ENCODE results near the gene SERPINB7. TPM values are rescaled to one million over a fixed set of nuclear protein-coding genes. Genes with fewer than 3 reads are reported as not detected.

The SERPINB7 gene
- total and polyA plus RNA-seq, 2 of the 8 experiments (the other 6 are each of a cell fraction or from before 2014, with no cell fraction given) = not detected

- WGBS, 2 experiments (ENCODE audit: extremely low coverage in 1 of 2, insufficient coverage in 1 of 2, insufficient read length in 1 of 2, insufficient replicate concordance in 2 of 2, low coverage in 1 of 2, low lambda C conversion rate in 2 of 2, missing lambda C conversion rate in 1 of 2) = 63% methylated on average over 3 of the region's 3 CpGs; no CpG with 5 or more reads in 1 of the 2 experiments
- H4K20me1 ChIP-seq (replicated peaks in 1 of 2; ENCODE audit: control insufficient read depth in 1 of 2, insufficient read depth in 2 of 2, low read length in 2 of 2) = no peaks in the 10 kb centered on the region
- H3K18ac ChIP-seq (ENCODE audit: extremely low read depth, low read length) = no peak overlapping the region
- H3K23me2 ChIP-seq (ENCODE audit: low read depth, low read length) = no peaks in the 10 kb centered on the region
- H3K4me3 ChIP-seq (ENCODE audit: extremely low read depth in 1 of 4, insufficient read depth in 2 of 4, low read depth in 3 of 4, low read length in 4 of 4) = no peak overlapping the region
- no peak overlapping the region for H2BK120ac ChIP-seq (replicated peaks; ENCODE audit: low read depth, low read length)
- no peaks in the 10 kb centered on the region for H3K27me3 ChIP-seq (replicated peaks in 1 of 4; ENCODE audit: control insufficient read depth in 3 of 4, extremely low read depth in 1 of 4, insufficient read depth in 3 of 4, low read length in 3 of 4)
- H3K23ac ChIP-seq (ENCODE audit: insufficient read length) = no peak overlapping the region
- H2BK15ac ChIP-seq (ENCODE audit: low read length) = no peak overlapping the region
- no peak overlapping the region for H3K9ac ChIP-seq (replicated peaks in 1 of 4; ENCODE audit: extremely low read depth in 1 of 4, low read depth in 3 of 4, low read length in 3 of 4)
- no peak overlapping the region for H4K91ac ChIP-seq (replicated peaks; ENCODE audit: insufficient read length, low read length)
- H2BK5ac ChIP-seq (ENCODE audit: low read depth, low read length) = no peak overlapping the region
- CTCF ChIA-PET (ENCODE audit: partially characterized antibody) = interaction anchor here (0.9 to 1.7 kb wide), 3 partner anchors 16 to 208 kb away, joined by 3 to 7 read pairs (median 3); no protein-coding TSS in a partner anchor
- H3K36me3 ChIP-seq (ENCODE audit: control insufficient read depth in 2 of 4, insufficient read depth in 4 of 4, low read length in 3 of 4) = no peaks in the 10 kb centered on the region
- no peaks in the 10 kb centered on the region for H3K79me2 ChIP-seq (ENCODE audit: control insufficient read depth in 1 of 2, insufficient read depth in 2 of 2, low read length in 2 of 2)
- no peak overlapping the region for H3K27ac ChIP-seq (ENCODE audit: low read depth, low read length)
- POLR2A ChIA-PET (ENCODE audit: partially characterized antibody) = no interaction called here
- H3K4ac ChIP-seq (replicated peaks; ENCODE audit: insufficient read length, low read depth, low read length) = no peak overlapping the region
- no peak overlapping the region for H3K14ac ChIP-seq (ENCODE audit: insufficient read length)
- H3K79me1 ChIP-seq (ENCODE audit: low read depth, low read length) = no peaks in the 10 kb centered on the region
- no peak overlapping the region for H2AK5ac ChIP-seq (ENCODE audit: low read depth, low read length)
- no peak overlapping the region for H2BK20ac ChIP-seq (ENCODE audit: low read length)
- no peak for FAIRE-seq
- H2AFZ ChIP-seq (ENCODE audit: low read length) = no peak overlapping the region; the same call in 1 of the 2 replicates
- H4K5ac ChIP-seq (ENCODE audit: insufficient read length, low read depth, low read length) = no peak overlapping the region
- no peak for TF ChIP-seq KDM5A (IDR thresholded peaks at IDR 0.05; ENCODE audit: low read length)
- TF ChIP-seq CBX5 (IDR thresholded peaks at IDR 0.05; ENCODE audit: low read depth, low read length) = no peak
- TF ChIP-seq ASH2L (IDR thresholded peaks at IDR 0.05; ENCODE audit: low read length) = no peak
- no peak for TF ChIP-seq SAP30 (IDR thresholded peaks at IDR 0.05; ENCODE audit: insufficient read depth, insufficient replicate concordance, low read length)
- TF ChIP-seq, protein P1, sequence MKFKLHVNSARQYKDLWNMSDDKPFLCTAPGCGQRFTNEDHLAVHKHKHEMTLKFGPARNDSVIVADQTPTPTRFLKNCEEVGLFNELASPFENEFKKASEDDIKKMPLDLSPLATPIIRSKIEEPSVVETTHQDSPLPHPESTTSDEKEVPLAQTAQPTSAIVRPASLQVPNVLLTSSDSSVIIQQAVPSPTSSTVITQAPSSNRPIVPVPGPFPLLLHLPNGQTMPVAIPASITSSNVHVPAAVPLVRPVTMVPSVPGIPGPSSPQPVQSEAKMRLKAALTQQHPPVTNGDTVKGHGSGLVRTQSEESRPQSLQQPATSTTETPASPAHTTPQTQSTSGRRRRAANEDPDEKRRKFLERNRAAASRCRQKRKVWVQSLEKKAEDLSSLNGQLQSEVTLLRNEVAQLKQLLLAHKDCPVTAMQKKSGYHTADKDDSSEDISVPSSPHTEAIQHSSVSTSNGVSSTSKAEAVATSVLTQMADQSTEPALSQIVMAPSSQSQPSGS (IDR thresholded peaks at IDR 0.05; ENCODE audit: low read length) = no peak
- TF ChIP-seq EP300 (IDR thresholded peaks at IDR 0.05; ENCODE audit: borderline replicate concordance in 1 of 2, low read depth in 2 of 2, low read length in 2 of 2) = no peak
- H2BK12ac ChIP-seq (ENCODE audit: low read depth, low read length) = no peak overlapping the region
- H3K4me1 ChIP-seq (replicated peaks in 1 of 4; ENCODE audit: control insufficient read depth in 3 of 4, insufficient read depth in 4 of 4, low read length in 3 of 4) = peaks cover 0 to 4% (median 0%) of the 10 kb centered on the region in 4 experiments; a peak in 1 of 7 replicates
- H4K8ac ChIP-seq (ENCODE audit: extremely low read depth, insufficient read depth, low read length) = no peak overlapping the region
- DNase-seq (ENCODE audit: low read depth in 1 of 2, low spot score in 2 of 2) = no peak
- H3K56ac ChIP-seq (replicated peaks; ENCODE audit: insufficient read length, low read depth, low read length) = no peak overlapping the region
- no peaks in the 10 kb centered on the region for H3K9me3 ChIP-seq (ENCODE audit: insufficient read depth in 2 of 2, low read depth in 1 of 2, low read length in 1 of 2)
- H3K4me2 ChIP-seq (ENCODE audit: insufficient read depth in 1 of 2, low read depth in 2 of 2, low read length in 2 of 2) = no peak overlapping the region; a peak in 1 of 4 replicates
Observed at GRCh38 chr18:63725682-63726480, 49.3 kb upstream of the SERPINB7 start.

All from H1 (cell line).